Stomach (tissue), 4 donors: ENCODE measurements around the gene MTMR10.

ENCODE experiments used
- CTCF ChIP-seq, 7 experiments: fragments of 450-650 bp in 4 of 7; fragments of 200-600 bp in 3 of 7; sonication (generic) in 3 of 7; IDR thresholded peaks; one replicate each; pipeline ENCODE4 v1.5.1; 2016 to 2019; ENCODE audit warnings: antibody characterized with exemption in 7 of 7, control low read depth in 2 of 7, mild to moderate bottlenecking in 1 of 7
- EP300 ChIP-seq: sonication (generic); formaldehyde crosslinking; IDR thresholded peaks from one replicate; pipeline ENCODE4 v1.6.1; 2017; ENCODE audit warnings: antibody characterized with exemption
- POLR2A ChIP-seq, 4 donors: fragments of 450-650 bp; IDR thresholded peaks; one replicate each; pipeline ENCODE4 v1.6.1; 2016; ENCODE audit warnings: antibody characterized with exemption in 4 of 4, control low read depth in 2 of 4, mild to moderate bottlenecking in 1 of 4, moderate library complexity in 1 of 4
- POLR2AphosphoS5 ChIP-seq, 3 donors: sonication (generic); formaldehyde crosslinking; IDR thresholded peaks; one replicate each; pipeline ENCODE4 v1.6.1; 2016; ENCODE audit warnings: antibody characterized with exemption in 3 of 3

GRCh38 chr15:31027910-31028578 lies 36.6 kb upstream of the MTMR10 start:
- no peak for TF ChIP-seq CTCF (IDR thresholded peaks at IDR 0.05)
- TF ChIP-seq POLR2AphosphoS5 (IDR thresholded peaks at IDR 0.05), result no peak
- no peak for TF ChIP-seq POLR2A (IDR thresholded peaks at IDR 0.05)
- TF ChIP-seq EP300, result no peak
